Pons (tissue), 1 donor: ENCODE data around the gene PGA4.
"Not testable (repeated sequence)": the region's sequence is repeated elsewhere in the genome, so short reads cannot be mapped to it uniquely, and the experiment has no call there.

ENCODE experiments used
- DNase-seq: peaks from one replicate; pipeline ENCODE4 v3.0.0-alpha.2; 2016; ENCODE audit warnings: low spot score

Gene PGA4

DNA sequence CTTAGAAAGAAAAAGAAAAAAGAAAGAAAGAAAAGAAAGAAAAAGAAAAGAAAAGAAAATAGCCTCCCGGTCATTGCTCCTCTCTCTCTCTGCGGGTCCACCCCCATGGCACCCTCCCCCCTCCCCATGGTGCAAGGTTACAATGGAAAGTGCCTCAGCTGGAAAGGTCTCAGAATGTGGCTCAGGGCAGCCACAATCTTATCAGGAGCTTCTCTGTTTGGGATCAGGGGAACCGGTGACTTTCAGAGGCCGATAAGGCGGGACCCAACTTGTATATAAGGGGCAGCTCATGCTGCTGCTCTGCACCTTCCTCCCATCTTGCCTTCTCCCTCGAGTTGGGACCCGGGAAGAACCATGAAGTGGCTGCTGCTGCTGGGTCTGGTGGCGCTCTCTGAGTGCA, at the start of gene PGA4:
Gene PGA4 (plus strand): TSS at position 301 of the 400 bp plus-strand sequence. CDS start 54 bp downstream, at position 355.
- DNase-seq: not testable (repeated sequence)

DNA sequence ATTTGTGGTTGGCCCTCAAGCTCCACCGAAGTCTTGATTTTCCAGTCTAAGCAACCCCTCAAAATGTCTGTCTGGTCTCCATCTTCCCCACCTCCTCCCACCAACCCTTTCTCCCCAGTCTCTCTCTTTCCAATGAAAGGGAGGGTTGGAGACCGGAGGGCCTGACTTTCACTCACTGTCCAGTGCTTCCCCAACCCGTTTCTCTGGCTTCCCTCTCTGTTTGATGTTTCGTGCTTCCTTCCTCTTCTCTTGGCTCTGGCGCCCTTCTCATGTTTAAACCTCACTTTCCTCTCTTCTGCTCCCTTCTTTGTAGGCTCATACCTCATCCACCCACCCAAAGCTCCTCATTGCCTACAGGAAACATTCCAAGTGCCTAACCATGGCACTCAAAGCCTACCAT, 49.8 kb upstream of the PGA4 start:
- DNase-seq: peak; percentile 26

- DNase-seq: no peak
These were observed 49.3 kb upstream of the PGA4 start for GRCh38 chr11:61172888-61173287.

DNA sequence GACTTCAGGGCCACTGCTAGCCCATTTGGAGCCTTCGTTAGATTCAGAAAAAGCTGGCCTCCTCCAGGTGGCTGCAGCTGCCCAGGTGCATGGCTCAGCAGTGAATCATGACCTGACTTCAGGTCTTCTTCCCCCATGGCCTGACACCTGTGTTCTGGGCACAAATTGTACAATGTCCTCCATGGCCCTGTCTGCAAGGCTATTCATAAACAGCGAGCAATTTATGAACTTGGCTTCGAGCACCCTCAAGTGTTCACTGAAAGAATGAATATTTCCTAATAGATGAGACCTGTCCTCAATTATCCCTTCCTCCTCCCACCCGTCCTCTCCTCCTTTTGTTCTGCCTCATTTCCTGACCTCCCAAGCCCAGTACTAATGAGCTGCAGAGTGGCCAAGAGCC, 48.7 kb upstream of the PGA4 start:
- no peak for DNase-seq

GRCh38 chr11:61174273-61174672, 47.9 kb upstream of the PGA4 start:
- no peak for DNase-seq

DNA sequence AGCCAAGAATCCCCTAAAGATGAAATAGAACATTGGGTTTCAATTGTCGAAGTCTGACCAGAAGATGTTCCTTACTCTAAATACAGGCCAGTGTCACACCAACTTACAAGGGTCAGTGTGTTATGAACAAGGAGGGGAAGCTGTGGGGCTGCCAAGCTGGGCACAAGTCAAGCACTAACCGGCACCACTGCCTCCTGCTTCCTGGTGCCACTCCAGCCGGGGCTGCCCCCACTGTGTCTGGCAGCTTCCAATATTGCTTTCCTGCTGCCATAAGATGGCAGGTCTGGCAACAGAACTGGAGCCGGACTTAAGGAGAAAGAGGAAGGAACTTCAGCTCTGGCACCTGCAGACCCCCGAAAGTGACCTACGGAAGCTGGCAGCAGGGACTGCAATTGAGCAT, 47.2 kb upstream of the PGA4 start:
- no peak for DNase-seq

DNA sequence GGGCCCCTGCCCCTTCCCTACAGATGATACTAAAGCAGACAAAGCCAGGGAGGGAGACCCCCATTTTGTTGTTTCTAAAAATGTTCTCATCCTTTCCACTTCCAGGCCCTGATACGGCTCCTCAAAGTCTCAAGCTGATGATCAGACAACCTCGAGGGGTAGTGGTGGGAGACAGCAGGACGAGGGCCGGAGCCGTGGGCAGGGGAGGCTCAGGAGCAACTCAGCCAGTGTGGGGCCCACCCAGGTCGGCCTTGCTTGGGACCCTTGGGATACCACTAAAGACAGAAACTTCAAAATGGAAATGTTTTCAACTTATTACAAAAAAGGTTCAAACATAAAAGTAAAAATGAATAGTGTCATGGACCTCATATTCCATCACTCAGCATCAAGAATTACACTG, 45.7 kb upstream of the PGA4 start:
- DNase-seq: no peak

GRCh38 chr11:61180205-61180604, 41.9 kb upstream of the PGA4 start:
- DNase-seq: not testable (repeated sequence)

DNA sequence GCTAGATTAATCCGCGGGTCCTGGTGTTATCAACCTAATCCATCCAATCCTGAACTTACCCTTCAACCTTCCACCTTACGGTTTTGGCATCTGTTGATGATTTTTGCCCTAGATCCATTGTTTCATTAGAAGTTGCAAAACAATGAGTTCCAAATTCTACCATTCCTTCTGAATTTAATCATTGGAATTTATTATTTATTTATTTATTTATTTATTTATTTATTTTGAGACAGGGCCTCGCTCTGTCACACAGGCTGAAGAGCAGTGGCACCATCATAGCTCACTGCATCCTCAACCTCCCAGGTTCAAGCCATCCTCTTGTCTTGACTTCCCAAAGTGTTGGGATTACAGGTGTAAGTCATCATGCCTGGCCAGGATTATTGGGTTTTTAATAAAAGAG, 40.7 kb upstream of the PGA4 start:
- DNase-seq: no peak

- DNase-seq: no peak
These were observed 38.5 kb upstream of the PGA4 start for GRCh38 chr11:61183645-61184044.

DNA sequence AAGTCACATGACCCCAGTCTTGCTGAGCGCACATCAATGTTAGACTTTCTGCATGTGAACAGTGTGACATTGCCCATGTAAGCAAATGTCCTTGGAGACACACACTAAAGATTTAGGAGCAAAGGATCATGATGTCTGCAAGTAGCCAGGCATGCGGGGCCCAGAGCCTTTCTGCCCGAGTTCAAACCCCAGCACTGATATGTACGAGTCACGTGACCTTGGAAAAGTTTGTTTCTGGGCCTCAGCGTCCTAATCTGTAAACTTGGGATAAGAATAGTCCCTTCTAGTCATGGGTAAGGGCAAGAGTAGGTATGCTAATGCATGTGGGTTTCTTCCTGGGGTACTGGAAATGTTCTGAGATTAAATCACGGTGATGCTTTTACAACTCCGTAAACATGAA, 35.6 kb upstream of the PGA4 start:
- no peak for DNase-seq

DNA sequence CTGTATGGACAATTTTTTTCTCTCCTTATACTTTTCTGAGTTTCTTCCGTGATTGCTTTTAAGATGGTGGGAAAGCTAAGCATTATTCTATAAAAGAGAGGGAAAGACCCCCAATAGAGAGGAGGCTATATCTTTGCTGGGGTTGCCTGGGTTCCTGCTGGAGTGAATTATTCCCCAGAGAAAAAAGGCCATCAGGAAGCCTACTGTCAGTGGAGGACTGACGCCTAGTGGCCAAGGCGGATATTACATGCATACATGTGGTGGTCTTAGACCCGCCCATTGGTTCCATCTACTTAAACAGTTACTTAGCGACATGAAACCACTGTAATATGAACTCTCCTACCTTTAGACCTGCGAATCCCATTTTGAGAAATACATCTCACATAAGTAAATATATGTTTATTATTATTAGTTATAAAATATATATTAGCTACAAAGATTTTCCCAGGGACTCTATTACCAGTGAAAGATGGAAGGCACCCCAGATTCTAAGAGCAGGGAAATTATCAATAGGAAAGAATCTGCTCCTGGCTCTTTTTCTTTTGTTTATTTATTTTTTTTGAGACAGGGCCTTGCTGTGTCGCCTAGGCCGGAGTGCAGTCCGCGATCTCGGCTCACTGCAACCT, 34.5 kb upstream of the PGA4 start:
- DNase-seq: peak; percentile 58

DNA sequence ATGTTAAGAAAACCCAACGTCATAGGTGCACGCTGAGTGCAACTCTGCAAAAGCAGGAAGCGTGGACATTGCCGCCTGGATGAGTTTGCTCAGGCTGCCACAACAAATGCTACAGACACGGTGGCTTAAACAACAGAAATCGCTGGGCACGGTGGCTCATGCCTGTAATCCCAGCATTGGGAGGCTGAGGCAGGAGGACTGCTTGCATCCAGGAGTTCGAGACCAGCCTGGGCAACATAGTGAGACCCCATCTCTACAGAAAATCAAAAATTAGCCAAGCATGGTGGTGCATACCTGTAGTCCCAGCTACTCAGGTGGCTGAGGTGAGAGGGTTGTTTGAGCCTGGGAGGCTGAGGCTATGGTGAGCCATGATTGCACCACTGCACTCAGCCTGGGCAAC, 32.2 kb upstream of the PGA4 start:
- DNase-seq: no peak

GRCh38 chr11:61193596-61193995, 28.6 kb upstream of the PGA4 start:
- DNase-seq: no peak

- DNase-seq: no peak
These were observed 27.9 kb upstream of the PGA4 start for GRCh38 chr11:61194169-61194671.

DNA sequence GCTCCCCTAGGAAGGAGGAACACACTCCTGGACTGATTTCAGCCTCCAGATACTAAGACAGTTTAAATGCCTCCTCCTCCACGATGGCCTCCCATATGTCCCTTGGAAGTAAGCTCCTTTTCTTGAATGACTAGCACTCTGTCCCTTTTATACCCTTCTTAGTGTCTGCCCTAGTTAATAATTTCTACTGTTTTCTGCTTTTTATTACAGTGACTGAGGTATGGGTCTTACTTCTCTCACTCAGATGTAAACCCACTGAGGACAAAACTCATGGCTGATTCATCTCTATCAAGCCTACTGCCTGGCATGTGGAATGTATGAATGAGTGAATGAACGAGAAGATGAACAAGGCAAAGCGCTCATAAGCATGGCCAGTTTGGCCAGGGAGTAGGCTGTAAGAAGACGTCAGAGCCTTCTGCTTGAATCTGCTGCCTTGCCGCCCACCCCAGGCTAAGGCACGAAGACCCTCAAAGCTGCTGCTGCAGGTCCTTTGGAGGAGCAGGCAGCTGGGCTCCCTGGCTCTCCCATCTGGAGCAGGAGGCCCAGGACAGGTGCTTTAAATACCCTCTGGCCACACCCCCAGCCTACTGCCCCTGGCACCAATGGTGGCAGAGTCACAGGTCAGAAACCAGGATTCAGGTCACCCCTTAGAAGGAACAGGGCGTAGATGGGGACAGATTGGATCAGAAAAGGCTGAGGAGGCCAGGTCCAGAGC, 27.0 kb upstream of the PGA4 start:
- DNase-seq: no peak

GRCh38 chr11:61195719-61196118, 26.4 kb upstream of the PGA4 start:
- no peak for DNase-seq

- DNase-seq: no peak
These were observed 23.8 kb upstream of the PGA4 start for GRCh38 chr11:61198361-61198760.

DNA sequence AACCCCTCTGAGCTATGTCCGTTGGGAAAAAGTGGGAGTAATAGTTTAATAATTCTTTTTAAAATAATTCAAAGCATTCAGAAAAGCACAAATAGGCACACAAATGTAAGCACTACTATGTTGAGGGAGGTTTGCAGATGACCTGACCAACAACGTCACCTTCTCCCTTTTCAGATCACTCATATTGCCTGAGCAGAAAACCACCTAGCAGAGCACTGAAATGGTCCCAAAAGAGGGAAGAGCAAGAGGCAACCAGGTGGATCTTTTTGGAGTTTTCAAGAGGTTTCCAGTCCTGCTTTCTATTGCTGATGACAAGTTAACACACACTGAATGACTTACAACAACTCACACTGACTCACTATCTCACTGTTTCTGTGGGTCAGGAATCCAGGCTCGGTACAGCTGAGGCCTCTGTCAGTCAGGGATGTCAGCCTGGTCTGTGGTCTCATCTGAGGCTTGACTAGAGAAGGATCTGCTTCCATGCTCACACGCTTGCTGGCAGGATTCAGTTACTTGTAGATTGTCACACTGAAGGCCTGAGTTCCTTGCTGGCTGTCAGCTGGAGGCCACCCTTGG, 23.1 kb upstream of the PGA4 start:
- no peak for DNase-seq

GRCh38 chr11:61201476-61201875, 20.7 kb upstream of the PGA4 start:
- DNase-seq: no peak

- not testable (repeated sequence) for DNase-seq
These were observed 19.0 kb upstream of the PGA4 start, which contains the start of gene PGA3 for GRCh38 chr11:61202950-61203746. TSS of gene PGA3 (plus strand) at chr11:61203515. CDS start at chr11:61203565, 50 bp downstream.

DNA sequence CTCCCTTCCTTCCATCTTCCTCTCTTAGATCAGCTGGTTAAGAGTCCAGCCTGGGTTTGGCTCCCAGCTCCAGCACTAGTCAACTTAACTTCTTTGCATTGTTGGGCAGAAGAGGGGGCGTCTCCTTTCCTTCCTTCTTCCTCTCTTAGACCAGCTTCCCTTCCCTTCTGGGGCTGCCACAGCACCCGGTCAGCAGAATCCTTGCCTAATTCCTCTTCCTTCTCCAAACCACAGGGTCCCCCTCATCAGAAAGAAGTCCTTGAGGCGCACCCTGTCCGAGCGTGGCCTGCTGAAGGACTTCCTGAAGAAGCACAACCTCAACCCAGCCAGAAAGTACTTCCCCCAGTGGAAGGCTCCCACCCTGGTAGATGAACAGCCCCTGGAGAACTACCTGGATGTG, 18.3 kb upstream of the PGA4 start:
- not testable (repeated sequence) for DNase-seq
